HepG2 (cell line): ENCODE measurements around the gene RASL10A. TPM values are rescaled to one million over a fixed set of nuclear protein-coding genes. Genes with fewer than 3 reads are reported as not detected.
A peak's percentile ranks its signal among the peaks of the same experiment; 100 is the strongest.

Experiments used
- DNMT1 ChIP-seq: sonication (generic); formaldehyde crosslinking; IDR thresholded peaks from 2 replicates; pipeline ENCODE4 v1.5.1; 2020; ENCODE audit warnings: mild to moderate bottlenecking, missing genetic modification reagents
- FIP1L1 ChIP-seq: fragments of 200-400 bp; formaldehyde crosslinking; IDR thresholded peaks from 2 replicates; pipeline ENCODE4 v1.6.1; 2018; ENCODE audit warnings: low read depth, mild to moderate bottlenecking, low read length, moderate library complexity, borderline replicate concordance; ENCODE audit not compliant: insufficient read depth
- FOXA1 ChIP-seq, 2 experiments: fragments of 450-650 bp in 1 of 2; sonication (generic) in 1 of 2; formaldehyde crosslinking in 1 of 2; IDR thresholded peaks; 2 replicates each; pipeline versions ENCODE4 v1.4.0 to v1.6.1; 2016 to 2020; ENCODE audit warnings: missing genetic modification reagents in 1 of 2
- FOXA3 ChIP-seq: IDR thresholded peaks from 2 replicates; pipeline ENCODE4 v1.6.1; 2016; ENCODE audit warnings: missing genetic modification reagents, missing compliant biosample characterization
- GLMP ChIP-seq: sonication (generic); formaldehyde crosslinking; IDR thresholded peaks from 2 replicates; pipeline ENCODE4 v1.9.0; 2021; ENCODE audit warnings: missing genetic modification reagents, mild to moderate bottlenecking, borderline replicate concordance
- MIER2 ChIP-seq: IDR thresholded peaks from 2 replicates; pipeline ENCODE4 v1.6.1; 2016; ENCODE audit warnings: missing biosample characterization, missing genetic modification reagents
- PHF21A ChIP-seq: sonication (generic); formaldehyde crosslinking; IDR thresholded peaks from 2 replicates; pipeline ENCODE4 v1.5.0; 2020; ENCODE audit warnings: mild to moderate bottlenecking, missing genetic modification reagents
- RBFOX2 ChIP-seq: fragments of 200-400 bp; formaldehyde crosslinking; IDR thresholded peaks from 2 replicates; pipeline ENCODE4 v1.6.1; 2017; ENCODE audit warnings: low read depth, mild to moderate bottlenecking, low read length
- SAP130 ChIP-seq: IDR thresholded peaks from 2 replicates; pipeline ENCODE4 v1.6.1; 2016; ENCODE audit warnings: low read depth
- SMAD1 ChIP-seq: sonication (generic); formaldehyde crosslinking; IDR thresholded peaks from 2 replicates; pipeline ENCODE4 v1.4.0; 2020; ENCODE audit warnings: missing genetic modification reagents, low read depth, mild to moderate bottlenecking, borderline replicate concordance
- SMAD3 ChIP-seq: sonication (generic); formaldehyde crosslinking; IDR thresholded peaks from 2 replicates; pipeline ENCODE4 v1.4.0; 2020; ENCODE audit warnings: missing genetic modification reagents
- SNAI1 ChIP-seq: sonication (generic); formaldehyde crosslinking; IDR thresholded peaks from 2 replicates; pipeline ENCODE4 v1.5.0; 2020; ENCODE audit warnings: mild to moderate bottlenecking, missing genetic modification reagents, borderline replicate concordance
- SUZ12 ChIP-seq: fragments of 150-350 bp; IDR thresholded peaks from 2 replicates; pipeline ENCODE4 v1.6.1; 2014; ENCODE audit warnings: low read depth, low read length
- ZFY ChIP-seq: sonication (generic); formaldehyde crosslinking; IDR thresholded peaks from 2 replicates; pipeline ENCODE4 v1.4.0; 2020; ENCODE audit warnings: missing genetic modification reagents
- ZNF136 ChIP-seq: sonication (generic); formaldehyde crosslinking; IDR thresholded peaks from 2 replicates; pipeline ENCODE4 v1.8.1; 2022; ENCODE audit warnings: low read depth, mild to moderate bottlenecking, moderate library complexity, missing genetic modification reagents
- ZNF160 ChIP-seq: sonication (generic); formaldehyde crosslinking; IDR thresholded peaks from 2 replicates; pipeline ENCODE4 v1.8.0; 2022; ENCODE audit warnings: mild to moderate bottlenecking, inconsistent platforms, missing genetic modification reagents
- ZNF34 ChIP-seq: sonication (generic); formaldehyde crosslinking; IDR thresholded peaks from 2 replicates; pipeline ENCODE4 v1.4.0; 2020; ENCODE audit warnings: mild to moderate bottlenecking, missing genetic modification reagents, borderline replicate concordance
- ZNF431 ChIP-seq: sonication (generic); formaldehyde crosslinking; IDR thresholded peaks from 2 replicates; pipeline ENCODE4 v1.9.0; 2022; ENCODE audit warnings: missing genetic modification reagents, low read depth, mild to moderate bottlenecking, borderline replicate concordance
- ZNF530 ChIP-seq: sonication (generic); formaldehyde crosslinking; IDR thresholded peaks from 2 replicates; pipeline ENCODE4 v1.5.0; 2020; ENCODE audit warnings: low read depth, mild to moderate bottlenecking, missing genetic modification reagents
- ZNF574 ChIP-seq: sonication (generic); formaldehyde crosslinking; IDR thresholded peaks from 2 replicates; pipeline ENCODE4 v1.4.0; 2020; ENCODE audit warnings: missing genetic modification reagents
- ZNF7 ChIP-seq: IDR thresholded peaks from 2 replicates; pipeline ENCODE4 v1.6.1; 2016; ENCODE audit warnings: missing biosample characterization, missing genetic modification reagents
- ZNF709 ChIP-seq: sonication (generic); formaldehyde crosslinking; IDR thresholded peaks from 2 replicates; pipeline ENCODE4 v1.5.0; 2020; ENCODE audit warnings: mild to moderate bottlenecking, missing genetic modification reagents
- ZNF747 ChIP-seq: sonication (generic); formaldehyde crosslinking; IDR thresholded peaks from 2 replicates; pipeline ENCODE4 v1.8.1; 2023; ENCODE audit warnings: missing genetic modification reagents, mild to moderate bottlenecking, borderline replicate concordance
- ZNF770 ChIP-seq: sonication (generic); formaldehyde crosslinking; IDR thresholded peaks from 2 replicates; pipeline ENCODE4 v1.5.0; 2020; ENCODE audit warnings: mild to moderate bottlenecking, missing genetic modification reagents
- ZSCAN22 ChIP-seq: sonication (generic); formaldehyde crosslinking; IDR thresholded peaks from 2 replicates; pipeline ENCODE4 v1.4.0; 2020; ENCODE audit warnings: mild to moderate bottlenecking, missing genetic modification reagents
- polyA plus RNA-seq, 8 experiments: library from polyadenylated mRNA; depleted of rRNA in 3 of 8; stranded (reverse) in 7 of 8; unstranded in 1 of 8; fragments of >200 nt; fragmentation: Illumina TruSeq in 4 of 8; extraction: Trizol in 4 of 8; gene quantifications; 2 replicates each; pipeline versions ENCODE4 v1.2.1 to v1.2.3, GENCODE V29; 2011 to 2016; ENCODE audit warnings: low read depth in 4 of 8, missing spikeins in 1 of 8, mixed read lengths in 1 of 8; ENCODE audit not compliant: insufficient read depth in 1 of 8
- total RNA-seq, 5 experiments: library from RNA; depleted of rRNA; stranded (reverse); fragments of >200 nt; fragmentation: Illumina TruSeq; extraction: Trizol; gene quantifications; 2 replicates each; pipeline ENCODE4 v1.2.3, GENCODE V29; 2016; ENCODE audit warnings: low read depth in 1 of 5

Gene RASL10A
- total and polyA plus RNA-seq, 2 of the 13 experiments (the other 11 are each of a cell fraction or from before 2014, with no cell fraction given): 0.05 to 0.22 TPM

- TF ChIP-seq ZNF770 (no peak), ZNF747 (CRISPR knock-in tag) (0 out of 2 replicates have a peak, but pooled peaks have one; percentile 22), ZNF7 (CRISPR knock-in tag) (no peak), ZSCAN22 (CRISPR knock-in tag) (no peak), FOXA1 (IDR thresholded peaks at IDR 0.05) (no peak), FOXA1 (CRISPR knock-in tag; IDR thresholded peaks at IDR 0.05) (peak; percentile 65), SNAI1 (0 out of 2 replicates have a peak, but pooled peaks have one; percentile 51), FIP1L1 (no peak), ZNF34 (CRISPR knock-in tag) (no peak), PHF21A (peak; percentile 52; the same call in 1 of the 2 replicates), MIER2 (no peak), ZNF574 (CRISPR knock-in tag) (no peak), SAP130 (CRISPR knock-in tag) (peak; percentile 75), ZNF431 (CRISPR knock-in tag) (no peak), ZNF709 (CRISPR knock-in tag) (no peak), ZFY (CRISPR knock-in tag) (no peak; the same call in 1 of the 2 replicates), DNMT1 (CRISPR knock-in tag) (no peak), SUZ12 (no peak), GLMP (no peak), FOXA3 (CRISPR knock-in tag) (peak; percentile 78), RBFOX2 (0 out of 2 replicates have a peak, but pooled peaks have one; percentile 12), SMAD1 (CRISPR knock-in tag) (no peak), ZNF136 (CRISPR knock-in tag) (no peak), ZNF160 (CRISPR knock-in tag) (peak; percentile 27; the same call in 1 of the 2 replicates), ZNF530 (CRISPR knock-in tag) (no peak), SMAD3 (0 out of 2 replicates have a peak, but pooled peaks have one; percentile 21)
Measured at GRCh38 chr22:29269731-29270474, 45.6 kb downstream of the RASL10A start (continued).
